Spleen (tissue), 7 donors: ENCODE measurements around the gene SPG7.

Source experiments
- POLR2A ChIP-seq, 3 donors: fragments of 450-650 bp; IDR thresholded peaks; one replicate each; pipeline ENCODE4 v1.5.1; 2017; ENCODE audit warnings: antibody characterized with exemption in 3 of 3, mild to moderate bottlenecking in 1 of 3
- POLR2AphosphoS5 ChIP-seq, 3 donors: sonication (generic); formaldehyde crosslinking; IDR thresholded peaks; one replicate each; pipeline ENCODE4 v1.5.1; 2017; ENCODE audit warnings: antibody characterized with exemption in 3 of 3
- TF ChIP-seq, protein P1 (sequence below), 11 experiments: fragments of 200-600 bp in 7 of 11; fragments of 450-650 bp in 4 of 11; sonication (generic) in 4 of 11; IDR thresholded peaks in 8 of 11; conservative IDR thresholded peaks in 3 of 11; 1 replicate in 7 of 11; 2 replicates in 4 of 11; pipeline versions ENCODE4 v1.4.0 to v1.8.0; 2016 to 2021; ENCODE audit warnings: antibody characterized with exemption in 11 of 11, inconsistent platforms in 4 of 11, mild to moderate bottlenecking in 1 of 11
- donor health status: DM: no; HTN: no; CAD: no; lungs with moderate emphysema.
- donor health status: DM: no; HTN: no; CAD: no.
- donor health status: DM: no; HTN: no; CAD: no.

- TF ChIP-seq, protein P1, sequence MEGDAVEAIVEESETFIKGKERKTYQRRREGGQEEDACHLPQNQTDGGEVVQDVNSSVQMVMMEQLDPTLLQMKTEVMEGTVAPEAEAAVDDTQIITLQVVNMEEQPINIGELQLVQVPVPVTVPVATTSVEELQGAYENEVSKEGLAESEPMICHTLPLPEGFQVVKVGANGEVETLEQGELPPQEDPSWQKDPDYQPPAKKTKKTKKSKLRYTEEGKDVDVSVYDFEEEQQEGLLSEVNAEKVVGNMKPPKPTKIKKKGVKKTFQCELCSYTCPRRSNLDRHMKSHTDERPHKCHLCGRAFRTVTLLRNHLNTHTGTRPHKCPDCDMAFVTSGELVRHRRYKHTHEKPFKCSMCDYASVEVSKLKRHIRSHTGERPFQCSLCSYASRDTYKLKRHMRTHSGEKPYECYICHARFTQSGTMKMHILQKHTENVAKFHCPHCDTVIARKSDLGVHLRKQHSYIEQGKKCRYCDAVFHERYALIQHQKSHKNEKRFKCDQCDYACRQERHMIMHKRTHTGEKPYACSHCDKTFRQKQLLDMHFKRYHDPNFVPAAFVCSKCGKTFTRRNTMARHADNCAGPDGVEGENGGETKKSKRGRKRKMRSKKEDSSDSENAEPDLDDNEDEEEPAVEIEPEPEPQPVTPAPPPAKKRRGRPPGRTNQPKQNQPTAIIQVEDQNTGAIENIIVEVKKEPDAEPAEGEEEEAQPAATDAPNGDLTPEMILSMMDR (IDR thresholded peaks at IDR 0.05 in 8 of 11, conservative IDR thresholded peaks at IDR 0.05 in 3 of 11), result peak in 10 of 11 experiments; percentile 65 to 88 (median 78)
- TF ChIP-seq POLR2A (IDR thresholded peaks at IDR 0.05), result no peak
- peak; percentile 49 to 60 (median 52) for TF ChIP-seq POLR2AphosphoS5 (IDR thresholded peaks at IDR 0.05)
Observed at GRCh38 chr16:89556750-89557689, 48.8 kb downstream of the SPG7 start.
